Hair follicular keratinocyte (primary cell): Measurements from ENCODE around the gene GFRA1. TPM values are rescaled to one million over a fixed set of nuclear protein-coding genes. Genes with fewer than 3 reads are reported as not detected.

Experiments used
- total RNA-seq: library from RNA; depleted of rRNA; stranded (reverse); fragments of >200 nt; gene quantifications from 2 replicates; pipeline ENCODE4 v1.2.3, GENCODE V29; 2015

Gene GFRA1, protein sequence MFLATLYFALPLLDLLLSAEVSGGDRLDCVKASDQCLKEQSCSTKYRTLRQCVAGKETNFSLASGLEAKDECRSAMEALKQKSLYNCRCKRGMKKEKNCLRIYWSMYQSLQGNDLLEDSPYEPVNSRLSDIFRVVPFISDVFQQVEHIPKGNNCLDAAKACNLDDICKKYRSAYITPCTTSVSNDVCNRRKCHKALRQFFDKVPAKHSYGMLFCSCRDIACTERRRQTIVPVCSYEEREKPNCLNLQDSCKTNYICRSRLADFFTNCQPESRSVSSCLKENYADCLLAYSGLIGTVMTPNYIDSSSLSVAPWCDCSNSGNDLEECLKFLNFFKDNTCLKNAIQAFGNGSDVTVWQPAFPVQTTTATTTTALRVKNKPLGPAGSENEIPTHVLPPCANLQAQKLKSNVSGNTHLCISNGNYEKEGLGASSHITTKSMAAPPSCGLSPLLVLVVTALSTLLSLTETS
- not detected in 2 replicates for total RNA-seq

DNA sequence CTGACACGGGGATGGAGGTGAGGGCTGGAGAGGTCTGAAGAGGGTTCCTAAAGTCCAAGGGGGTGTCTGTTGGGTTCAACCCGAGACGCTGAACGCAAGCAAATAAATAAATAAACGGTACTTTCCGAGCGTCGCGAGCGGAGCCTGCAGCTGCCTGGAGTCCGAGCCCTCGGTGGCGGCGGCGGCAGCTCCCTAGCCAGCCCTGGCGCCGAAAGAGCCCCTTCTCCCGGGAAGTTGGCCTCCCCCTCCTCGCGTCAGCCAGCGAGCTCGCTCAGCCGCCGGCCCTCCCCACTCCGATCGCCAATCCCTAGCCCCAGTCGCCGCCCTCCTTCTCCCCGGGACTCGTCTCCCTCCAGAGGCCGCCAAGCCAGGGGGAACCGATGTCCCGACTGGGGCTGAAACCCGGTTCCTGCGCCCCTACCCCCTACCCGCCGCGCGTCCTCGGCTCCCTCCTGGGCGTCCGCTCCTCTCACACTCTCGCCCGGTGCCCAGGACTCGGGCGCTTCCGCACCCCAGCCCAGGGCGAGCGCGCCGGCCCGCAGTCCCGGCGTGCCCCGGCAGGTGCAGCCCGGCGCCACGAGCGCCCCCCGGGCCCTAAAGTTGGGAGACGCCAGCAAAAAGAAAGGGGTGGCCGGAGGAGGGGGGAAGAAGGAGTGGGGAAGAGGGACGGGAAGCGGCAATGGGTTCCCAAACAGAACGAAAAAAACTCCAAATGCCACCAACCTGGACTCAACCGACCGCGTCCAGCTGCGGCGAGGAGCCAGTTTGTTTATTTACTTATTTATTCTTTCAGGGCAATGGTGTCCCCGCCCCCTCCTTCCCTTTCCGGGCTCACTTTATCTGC lies at the start of gene GFRA1:
TSS of gene GFRA1 (minus strand) at position 767 of the 844 bp plus-strand sequence. CDS start 1,177 bp downstream, outside the sequence.

Other genes with a start within 250 kb of the GFRA1 start
- not detected in 2 replicates for gene CCDC172, start 51.2 kb upstream of the GFRA1 start, total RNA-seq
- 51.1 and 103 TPM in 2 replicates for gene PNLIPRP3, start 154.6 kb upstream of the GFRA1 start, total RNA-seq